Measurements from ENCODE around the gene ABLIM2.

Gene ABLIM2

DNA sequence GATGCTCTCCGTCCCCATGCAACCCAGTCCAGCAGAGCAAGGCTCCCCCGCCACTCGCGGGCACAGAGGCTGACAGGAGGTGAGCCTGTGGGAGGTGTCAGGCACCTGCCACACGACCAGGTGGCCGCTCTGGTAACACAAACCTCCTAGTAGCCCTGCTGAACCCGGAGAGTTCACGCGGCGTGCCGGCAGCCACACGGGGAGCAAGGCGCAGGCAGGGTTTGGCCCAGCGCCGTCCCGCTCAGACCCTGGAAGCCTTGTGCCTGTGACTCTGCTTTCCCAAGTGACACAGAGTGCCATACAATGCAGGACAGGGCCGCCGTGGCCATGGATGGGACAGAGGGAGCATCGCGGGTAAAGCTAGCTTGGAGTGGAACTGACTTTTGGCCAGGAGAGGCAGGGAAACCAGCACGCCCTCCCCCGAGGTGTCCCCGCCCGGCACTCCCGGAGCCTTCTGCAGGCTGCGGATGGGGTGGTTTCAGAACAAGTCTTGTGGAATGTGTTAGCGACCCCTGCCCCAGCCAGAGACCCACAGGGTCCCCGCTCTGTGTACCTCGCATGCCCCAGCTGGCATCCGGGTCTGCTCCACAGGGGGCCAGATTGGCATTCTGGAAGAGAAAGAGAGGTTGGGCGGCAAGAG is 174.2 kb downstream of the ABLIM2 start:
- TF ChIP-seq, protein P1, sequence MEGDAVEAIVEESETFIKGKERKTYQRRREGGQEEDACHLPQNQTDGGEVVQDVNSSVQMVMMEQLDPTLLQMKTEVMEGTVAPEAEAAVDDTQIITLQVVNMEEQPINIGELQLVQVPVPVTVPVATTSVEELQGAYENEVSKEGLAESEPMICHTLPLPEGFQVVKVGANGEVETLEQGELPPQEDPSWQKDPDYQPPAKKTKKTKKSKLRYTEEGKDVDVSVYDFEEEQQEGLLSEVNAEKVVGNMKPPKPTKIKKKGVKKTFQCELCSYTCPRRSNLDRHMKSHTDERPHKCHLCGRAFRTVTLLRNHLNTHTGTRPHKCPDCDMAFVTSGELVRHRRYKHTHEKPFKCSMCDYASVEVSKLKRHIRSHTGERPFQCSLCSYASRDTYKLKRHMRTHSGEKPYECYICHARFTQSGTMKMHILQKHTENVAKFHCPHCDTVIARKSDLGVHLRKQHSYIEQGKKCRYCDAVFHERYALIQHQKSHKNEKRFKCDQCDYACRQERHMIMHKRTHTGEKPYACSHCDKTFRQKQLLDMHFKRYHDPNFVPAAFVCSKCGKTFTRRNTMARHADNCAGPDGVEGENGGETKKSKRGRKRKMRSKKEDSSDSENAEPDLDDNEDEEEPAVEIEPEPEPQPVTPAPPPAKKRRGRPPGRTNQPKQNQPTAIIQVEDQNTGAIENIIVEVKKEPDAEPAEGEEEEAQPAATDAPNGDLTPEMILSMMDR (conservative IDR thresholded peaks at IDR 0.05; ENCODE audit: low read depth, low read length): no peak
- H3K4me3 ChIP-seq (ENCODE audit: low read length): no peak overlapping the region
- no peak for DNase-seq (ENCODE audit: low read depth)

DNA sequence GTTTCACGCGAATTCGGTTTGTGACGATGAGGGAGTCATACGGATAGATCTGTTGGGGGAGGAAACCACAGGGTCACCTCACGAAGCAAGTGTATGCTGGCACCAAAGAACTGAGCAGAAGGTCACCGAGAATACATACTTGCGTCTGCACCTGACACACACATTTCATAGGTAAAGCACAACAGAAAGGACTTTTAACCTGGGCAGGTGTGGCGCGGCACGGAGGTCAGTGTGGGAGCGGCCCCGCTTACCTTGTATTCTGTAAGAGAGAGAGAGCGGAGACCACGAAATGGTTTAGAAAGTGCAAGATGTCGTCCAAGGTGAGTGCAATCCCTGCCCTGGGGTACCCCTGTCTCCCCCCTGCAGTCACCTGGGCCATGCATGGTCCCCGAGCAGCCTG is 175.3 kb downstream of the ABLIM2 start:
- TF ChIP-seq, protein P1 (conservative IDR thresholded peaks at IDR 0.05; ENCODE audit: low read depth, low read length): no peak
- DNase-seq (ENCODE audit: low read depth): no peak
- no peak overlapping the region for H3K4me3 ChIP-seq (ENCODE audit: low read length)

DNA sequence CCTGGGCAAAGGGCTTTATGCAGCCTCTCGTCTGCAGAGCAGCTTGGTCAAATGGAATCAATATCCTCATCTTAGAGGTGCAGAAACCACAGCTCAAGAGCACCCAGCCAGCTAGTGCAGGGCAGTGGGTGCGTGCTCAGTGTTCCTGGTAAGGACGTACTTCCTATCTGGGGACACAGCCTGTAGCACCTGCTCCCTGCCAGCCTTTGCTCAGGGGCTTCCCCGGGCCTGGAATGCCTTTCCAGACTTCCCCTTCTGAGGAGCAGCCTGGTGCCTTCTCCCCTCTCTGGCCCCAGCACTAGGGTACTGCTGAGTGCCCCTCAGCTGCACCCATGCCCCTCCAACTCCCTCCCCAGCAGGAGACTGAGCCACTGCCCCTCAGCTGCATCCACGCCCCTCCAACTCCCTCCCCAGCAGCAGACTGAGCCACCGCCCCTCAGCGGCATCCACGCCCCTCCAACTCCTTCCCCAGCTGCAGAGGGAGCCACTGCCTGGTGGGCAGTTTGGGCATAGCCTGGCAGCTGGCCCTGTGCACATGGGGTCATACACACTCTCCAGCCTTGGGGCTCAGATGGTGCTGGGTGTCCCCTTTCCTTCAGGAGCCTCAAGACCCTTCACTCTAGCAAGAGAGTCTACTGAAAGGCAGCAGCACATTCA is 176.7 kb downstream of the ABLIM2 start:
- no peak for DNase-seq (ENCODE audit: low read depth)
- no peak overlapping the region for H3K4me3 ChIP-seq (ENCODE audit: low read length)
- TF ChIP-seq, protein P1 (conservative IDR thresholded peaks at IDR 0.05; ENCODE audit: low read depth, low read length): no peak

DNA sequence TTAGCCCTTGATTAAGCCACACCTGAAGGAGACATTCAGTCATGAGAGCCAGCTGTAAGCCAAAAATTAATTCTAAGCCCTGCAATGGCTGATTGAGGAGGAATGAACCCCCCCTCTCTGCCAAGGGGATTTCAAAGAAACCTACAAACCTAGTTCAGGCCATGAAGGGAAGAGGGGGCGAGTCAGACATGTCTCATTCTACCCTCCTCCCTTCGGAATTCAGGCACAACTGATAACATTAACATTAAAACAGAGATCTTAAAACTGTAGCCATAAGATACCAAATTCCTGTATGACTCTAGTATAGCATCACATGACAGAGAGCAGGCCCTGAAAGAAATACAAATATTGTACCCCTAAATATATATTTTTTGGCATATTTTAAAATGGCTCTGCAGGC is 178.6 kb downstream of the ABLIM2 start:
- TF ChIP-seq, protein P1 (conservative IDR thresholded peaks at IDR 0.05; ENCODE audit: low read depth, low read length): no peak

DNA sequence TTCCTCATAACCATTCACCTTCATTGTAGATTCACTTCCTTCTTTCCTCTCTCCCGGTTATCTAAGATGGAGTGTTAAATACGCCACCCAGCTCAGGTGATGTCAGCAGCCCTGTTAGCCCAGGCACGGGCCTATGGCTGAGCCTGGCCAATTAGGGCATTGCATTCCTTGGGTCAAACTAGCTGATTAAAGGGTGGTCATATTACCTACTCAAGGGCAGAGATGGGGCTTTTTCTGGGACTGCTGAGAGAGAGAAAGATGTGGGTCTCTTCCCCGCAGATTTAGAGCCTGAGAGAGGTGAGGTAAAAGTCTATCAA is 179.0 kb downstream of the ABLIM2 start:
- no peak overlapping the region for H3K4me3 ChIP-seq (ENCODE audit: low read length)
- DNase-seq (ENCODE audit: low read depth): no peak
- TF ChIP-seq, protein P1 (conservative IDR thresholded peaks at IDR 0.05; ENCODE audit: low read depth, low read length): no peak

More for the DNA sequence above, 178.6 kb downstream of the ABLIM2 start:
- no peak overlapping the region for H3K4me3 ChIP-seq (ENCODE audit: low read length)
- no peak for DNase-seq (ENCODE audit: low read depth)

DNA sequence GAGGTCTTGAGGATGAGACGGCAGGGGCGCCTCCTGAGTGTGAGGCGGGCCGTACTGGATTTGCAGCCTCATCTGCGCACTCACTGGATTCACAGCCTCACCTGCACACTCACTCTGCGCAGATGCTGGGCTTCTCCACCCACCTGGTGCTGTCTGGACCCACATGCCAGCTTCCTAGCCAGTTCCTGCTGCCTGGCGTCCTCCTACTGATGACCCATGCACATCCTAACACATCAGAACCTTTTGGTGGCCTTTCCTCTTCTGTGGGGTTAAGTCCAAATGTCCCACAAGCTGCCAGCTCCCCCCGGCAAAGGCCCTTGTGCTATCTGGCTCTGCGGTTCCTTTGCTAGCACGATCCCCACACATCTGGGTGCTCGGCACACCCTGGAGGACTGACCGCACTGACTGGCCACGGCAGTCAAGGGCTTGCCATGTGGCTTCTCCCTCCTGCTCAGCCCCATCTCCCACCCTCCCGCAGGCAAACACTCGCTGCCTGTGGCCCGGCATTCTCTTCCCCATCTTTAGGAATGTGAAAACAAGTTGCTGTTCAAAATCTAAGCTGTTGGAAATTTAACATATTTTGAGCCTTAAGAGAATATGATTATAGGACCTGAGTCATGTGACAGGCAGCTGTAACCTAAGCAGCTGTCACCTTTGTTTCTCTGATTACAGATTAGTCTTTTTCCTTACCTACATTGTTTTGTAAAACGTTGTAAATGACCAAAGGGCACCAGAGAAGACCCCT is 179.5 kb downstream of the ABLIM2 start:
- DNase-seq (ENCODE audit: low read depth): no peak
- H3K4me3 ChIP-seq (ENCODE audit: low read length): no peak overlapping the region
- TF ChIP-seq, protein P1 (conservative IDR thresholded peaks at IDR 0.05; ENCODE audit: low read depth, low read length): no peak

Measured in retinal pigment epithelial cell (primary cell).